NCI-H82 treated with DMSO at 0.1 percent for 48 hours (cell line): ENCODE results near the gene MLLT1.
A peak's percentile ranks its signal among the peaks of the same experiment; 100 is the strongest.

Experiments
- DNase-seq: peaks from one replicate; lab custom pipeline; 2025; ENCODE audit not compliant: unreplicated experiment; lab: John Stamatoyannopoulos, UW

Gene MLLT1

DNA sequence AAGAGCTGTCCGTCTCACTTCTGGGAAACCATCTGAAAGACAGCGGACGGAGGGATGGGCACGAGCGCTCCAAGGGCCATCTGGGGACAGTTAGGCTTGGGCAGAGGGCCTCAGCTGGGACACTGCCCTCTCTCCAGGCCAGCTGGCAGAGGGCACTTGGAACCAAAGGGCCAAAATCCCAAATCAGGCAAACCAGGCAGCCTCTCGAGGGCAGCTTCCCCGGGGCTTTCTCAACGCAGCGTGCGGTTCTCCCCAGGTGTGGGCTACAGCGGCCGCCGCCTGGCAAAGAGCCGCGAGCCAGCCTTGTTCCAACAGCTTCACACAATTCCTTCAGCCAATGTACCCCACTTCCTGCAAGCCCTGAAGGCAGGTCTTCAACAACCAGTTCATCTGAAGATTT lies 5.0 kb downstream of the MLLT1 start:
- no peak for DNase-seq

DNA sequence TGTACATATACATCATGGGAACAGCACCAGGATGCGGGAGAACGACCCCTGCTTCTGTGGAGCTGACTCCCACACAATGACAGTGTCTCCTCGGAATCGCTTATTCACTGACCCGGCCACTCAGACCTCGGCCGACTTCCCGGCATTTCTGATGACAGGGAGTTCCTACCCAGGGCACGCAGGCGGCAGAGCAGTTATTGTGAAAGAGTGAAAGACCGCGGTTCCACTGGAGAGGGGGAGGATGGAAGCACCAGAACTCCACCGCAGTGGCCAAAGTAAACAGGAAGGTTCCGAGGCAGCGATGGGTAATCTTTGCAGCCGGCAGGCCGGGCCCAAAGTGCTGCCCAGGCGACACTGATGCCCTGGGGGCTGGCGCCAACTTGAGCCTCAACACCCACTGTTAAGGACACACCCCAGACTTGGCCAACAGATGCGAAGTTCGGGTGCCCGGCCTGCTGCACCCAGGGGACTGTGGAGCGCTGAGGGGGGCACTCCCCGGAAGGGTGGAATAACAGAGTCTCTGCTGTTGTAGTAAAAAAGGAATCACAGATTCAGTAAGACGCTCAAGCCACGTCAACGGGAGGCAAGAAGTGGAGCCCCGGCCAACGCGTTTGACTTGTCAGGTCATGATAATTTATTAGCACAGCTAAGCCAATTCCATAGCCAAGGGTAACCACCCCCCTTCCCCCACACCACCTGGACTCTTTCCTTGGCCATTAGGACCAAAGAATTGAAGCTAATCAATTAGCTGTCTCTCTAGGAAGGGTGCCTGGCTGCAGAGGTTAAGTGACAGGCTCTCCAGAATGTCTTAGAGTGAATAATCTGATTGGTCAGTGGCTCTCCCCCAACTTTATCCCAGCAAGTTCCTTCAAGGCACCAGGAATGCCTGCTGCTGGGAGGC lies 5.8 kb downstream of the MLLT1 start:
- peak; percentile 88 for DNase-seq

DNA sequence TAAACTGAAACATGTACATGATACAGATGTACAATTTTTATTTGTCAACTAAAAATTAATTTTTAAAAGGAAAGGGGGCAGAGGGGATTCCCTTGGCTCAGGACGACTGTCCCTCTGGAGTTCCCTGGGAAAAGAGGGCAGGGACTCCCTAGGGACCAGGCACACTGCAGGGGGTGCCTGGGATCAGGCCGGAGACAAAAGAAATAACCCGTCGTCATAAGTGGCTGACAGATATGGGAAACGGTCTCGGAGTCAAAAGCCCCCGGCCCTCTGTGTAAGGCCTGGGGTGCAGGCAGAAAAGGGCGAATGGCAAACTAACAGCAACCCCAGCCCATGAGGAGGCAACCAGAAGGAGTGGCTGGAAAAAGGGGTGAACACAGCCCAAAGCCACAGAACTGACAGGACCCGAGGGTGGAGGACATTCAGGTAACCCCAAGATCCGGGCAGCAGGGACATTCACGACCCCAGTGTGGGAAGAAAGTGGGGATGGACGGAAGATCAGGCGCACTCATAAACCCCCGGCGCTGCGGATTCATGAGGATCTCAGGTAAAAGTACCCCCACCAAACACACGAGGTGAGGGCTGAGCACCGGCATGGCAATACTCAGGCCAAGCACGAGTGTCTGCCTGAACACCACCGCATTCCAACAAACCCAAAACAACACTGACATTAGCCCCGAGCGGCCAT lies 6.7 kb downstream of the MLLT1 start:
- no peak for DNase-seq

DNA sequence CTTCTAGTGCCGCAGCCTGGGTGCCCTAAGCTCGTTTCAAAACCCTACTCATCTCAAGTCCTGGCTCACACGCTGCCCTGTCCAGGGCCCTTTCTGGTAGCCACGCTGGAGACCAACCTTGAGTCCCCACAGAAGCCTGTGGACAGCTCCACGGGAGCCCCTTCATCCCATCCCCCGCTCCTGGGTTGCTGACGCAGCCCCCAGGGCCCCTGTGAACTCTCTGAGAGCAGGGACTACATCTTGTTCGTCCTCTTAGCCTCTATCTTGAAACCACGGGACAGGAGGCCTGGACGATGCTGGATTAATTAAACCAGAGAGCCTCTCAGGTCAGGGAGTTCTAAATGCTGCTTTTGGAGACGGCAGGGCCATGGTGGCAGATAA lies 7.4 kb downstream of the MLLT1 start:
- DNase-seq: no peak

DNA sequence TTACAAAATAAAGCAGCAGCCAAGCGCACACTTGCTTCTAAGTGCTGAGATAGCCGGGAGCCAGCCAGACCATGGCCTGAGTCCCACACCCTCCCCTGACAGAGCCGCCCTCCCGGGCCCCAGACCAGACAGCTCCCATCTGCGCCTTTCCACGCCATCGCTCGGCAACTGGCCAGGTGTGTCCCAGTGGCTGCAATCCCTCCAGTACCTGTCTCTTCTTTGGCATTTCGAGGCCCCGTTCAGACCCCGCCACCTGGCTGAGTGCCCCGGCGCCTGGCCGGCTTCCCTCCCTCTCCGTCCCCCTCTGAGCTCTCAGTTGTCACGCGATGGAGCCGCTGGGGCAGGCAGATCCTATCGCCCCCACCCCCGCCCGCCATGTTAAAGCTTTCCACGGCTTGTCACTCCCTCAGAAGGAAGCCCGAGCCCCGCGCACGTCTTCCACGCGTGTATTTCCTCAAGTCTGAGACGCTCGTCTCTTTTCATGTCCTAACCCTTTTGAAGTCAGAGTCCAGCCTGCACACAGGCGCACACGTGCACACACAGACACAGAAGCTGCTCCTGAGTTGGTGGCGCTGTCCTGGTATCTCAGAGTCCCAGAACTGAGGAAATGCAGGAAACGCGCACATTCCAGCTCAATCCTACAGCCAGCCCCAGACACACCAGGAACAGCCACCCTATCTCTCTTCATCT lies 7.9 kb downstream of the MLLT1 start:
- no peak for DNase-seq

DNA sequence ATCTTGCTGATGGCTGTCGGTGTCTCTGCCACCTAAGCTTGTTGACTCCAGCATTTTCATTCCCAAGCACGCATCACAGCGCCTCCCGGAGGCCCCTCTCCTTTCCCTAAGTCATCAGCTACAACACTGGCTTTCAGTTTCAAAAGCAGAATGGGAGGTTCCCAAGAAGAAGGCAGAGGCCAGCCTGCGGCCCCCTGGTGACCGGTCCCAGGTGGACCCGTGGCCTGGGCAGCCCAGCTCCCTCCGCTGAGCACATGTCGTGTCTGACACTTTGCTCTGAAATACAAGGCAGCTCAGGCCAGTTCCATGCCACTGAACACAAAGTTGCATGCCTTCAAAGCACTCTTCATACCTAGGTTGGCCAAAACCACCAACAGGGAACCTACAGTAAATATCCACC lies 8.5 kb downstream of the MLLT1 start:
- DNase-seq: no peak

DNA sequence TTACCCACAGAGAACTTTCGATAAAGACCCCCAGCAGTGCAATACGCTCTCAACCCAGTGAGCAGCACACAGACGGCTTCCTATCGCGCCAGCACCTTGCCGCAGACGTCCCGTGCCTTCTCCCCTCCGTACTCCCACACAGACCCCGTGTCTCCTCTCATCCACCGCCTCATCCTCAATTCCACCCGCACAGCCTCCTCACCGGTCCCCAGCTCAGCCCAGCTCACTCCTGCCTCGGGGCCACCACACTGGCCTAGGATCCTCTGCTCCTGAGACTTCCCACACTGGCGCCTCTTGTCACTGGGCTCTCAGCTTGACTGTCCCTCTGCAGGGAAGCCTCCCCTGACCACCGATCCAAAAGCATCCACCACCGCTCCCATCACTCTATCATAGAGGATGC lies 9.0 kb downstream of the MLLT1 start:
- DNase-seq: no peak

DNA sequence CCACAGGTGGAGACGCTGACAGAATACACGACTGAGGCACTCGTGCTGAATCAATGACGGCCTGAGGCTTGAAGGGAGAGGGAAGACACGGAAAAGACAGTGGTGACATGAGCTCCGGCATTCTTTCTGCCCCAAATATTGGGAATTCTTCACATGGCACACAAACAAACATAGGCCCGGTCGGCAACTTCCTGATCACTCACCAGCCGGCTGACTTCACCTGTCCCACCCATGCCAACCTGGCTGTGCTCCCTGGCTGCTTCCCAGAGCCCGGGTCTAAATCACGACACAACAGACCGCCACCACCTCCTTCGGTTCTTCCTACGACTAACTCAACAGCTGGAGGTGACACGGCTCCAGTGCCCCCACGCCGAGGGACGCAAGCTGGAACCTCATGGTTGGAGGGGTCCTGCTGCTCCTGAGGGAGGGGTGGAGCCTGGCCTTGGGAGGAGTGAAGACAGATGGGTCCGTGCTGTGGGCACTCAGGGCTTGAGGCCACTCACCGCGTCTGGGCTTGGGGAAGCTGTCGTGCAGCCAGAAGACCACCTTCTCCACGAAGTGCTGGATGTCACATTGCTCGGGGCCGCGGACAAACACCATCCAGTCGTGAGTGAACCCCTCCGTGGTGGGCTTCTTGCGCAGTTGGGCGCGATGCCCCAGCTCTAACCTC lies 9.6 kb downstream of the MLLT1 start:
- no peak for DNase-seq

DNA sequence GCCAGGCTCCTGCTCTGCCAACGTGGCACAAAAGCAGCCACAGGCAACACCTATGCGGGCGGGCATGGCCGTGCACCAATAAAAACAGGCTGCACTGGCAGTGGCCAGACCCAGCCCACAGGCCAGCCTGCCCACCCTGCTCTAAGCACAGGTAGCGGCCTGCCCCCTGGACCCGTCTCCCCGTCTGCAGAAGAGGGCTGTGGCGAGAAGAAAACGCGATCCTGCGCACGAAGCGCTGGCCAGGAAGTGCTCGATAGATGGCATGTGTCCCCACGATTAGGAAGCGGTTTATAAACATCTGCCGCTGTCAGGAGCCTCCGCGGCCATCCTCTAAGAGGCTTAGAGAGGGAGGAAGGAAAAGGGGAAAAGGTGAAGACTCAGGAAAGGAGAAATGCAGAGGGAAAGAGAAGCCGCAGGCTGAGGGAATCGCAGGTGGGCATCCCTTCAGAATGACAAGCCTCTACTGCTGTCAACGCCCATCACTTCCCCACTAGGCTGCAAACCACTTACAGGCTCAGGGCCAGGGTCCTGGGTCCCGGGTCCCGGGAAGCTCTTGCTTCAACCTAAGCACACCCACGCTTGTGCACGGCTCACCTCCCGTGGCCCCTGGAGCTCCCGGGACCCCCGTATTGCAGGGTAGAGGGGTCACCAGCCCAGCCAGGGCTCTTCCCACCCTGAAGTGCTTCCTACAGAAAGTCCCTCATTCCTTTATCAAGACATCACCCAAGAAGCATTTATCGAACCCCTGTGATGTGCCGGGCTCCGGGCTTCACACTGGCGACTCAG lies 10.5 kb downstream of the MLLT1 start:
- DNase-seq: peak; percentile 56

DNA sequence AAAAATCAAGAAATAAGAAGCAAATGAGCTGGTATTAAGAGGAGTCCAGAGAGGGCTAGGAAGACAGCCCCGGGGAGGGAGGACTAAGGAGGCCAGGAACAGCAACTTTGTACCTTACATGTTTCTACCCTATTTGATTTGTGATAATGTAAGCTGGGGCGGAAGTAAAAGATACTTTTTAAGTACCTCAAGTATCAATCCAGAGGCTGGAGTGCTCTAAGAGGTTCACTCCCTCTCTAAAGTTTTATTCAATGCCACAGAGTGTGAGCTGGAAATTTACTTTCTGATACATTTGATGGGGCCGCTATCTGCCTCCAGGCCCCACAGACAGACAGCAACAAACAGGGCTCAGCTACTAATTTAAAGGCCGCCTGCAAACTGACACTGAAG lies 11.4 kb downstream of the MLLT1 start:
- no peak for DNase-seq

DNA sequence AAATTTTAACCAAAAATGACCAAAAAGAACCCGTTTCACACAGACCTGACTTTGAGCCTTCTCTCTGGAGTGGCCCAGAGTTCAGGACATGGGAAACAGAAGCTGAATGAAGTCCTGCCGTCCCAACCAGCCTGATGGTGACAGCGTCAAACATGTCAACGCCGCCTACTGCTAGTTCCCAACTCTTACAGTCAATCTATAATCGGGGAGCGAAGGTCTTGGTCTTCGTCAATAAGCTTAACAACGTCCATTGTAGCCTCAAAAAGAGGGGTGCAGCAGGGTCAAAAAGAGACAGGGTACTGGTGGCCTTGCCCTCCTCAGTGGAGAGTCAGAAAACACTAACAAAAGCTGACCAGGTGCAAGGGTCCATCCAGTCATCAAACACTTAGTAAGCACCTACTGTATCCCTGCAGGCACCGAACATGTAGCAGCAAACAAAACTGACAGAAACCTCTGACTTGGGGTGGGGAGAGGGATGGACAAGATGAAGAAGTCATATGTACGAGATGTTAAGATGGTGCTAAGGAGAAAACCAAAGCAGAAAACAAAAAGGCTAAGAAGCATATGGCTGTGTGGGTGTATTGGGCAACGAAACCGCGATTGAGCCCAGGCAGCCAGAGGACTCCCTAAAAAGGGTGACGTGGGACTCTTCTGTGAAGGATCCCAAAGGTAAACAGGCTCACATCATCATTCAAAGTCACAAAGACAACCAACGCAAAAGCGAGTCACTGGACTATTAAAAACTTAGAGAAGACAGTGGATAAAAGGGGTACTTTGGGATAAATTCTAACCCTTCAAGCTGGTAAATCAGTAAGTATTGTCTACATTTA lies 12.0 kb downstream of the MLLT1 start:
- no peak for DNase-seq

DNA sequence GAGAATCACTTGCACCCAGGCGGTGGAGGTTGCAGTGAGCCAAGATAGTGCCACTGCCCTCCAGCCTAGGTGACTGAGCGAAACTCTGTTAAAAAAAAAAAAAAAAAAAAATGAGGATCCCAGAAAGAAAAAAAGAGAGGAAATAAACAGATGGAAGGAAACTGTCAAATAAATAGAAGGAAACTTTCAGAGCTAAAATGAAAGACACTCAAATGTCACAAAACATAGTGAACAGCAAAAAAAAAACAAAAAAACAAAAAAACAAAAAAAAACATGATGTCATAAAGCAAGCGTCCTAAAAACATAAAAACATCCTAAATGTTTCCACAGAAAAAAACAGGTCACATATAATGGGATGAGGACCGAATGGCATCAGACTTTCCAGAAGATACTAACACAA lies 15.0 kb downstream of the MLLT1 start:
- no peak for DNase-seq

DNA sequence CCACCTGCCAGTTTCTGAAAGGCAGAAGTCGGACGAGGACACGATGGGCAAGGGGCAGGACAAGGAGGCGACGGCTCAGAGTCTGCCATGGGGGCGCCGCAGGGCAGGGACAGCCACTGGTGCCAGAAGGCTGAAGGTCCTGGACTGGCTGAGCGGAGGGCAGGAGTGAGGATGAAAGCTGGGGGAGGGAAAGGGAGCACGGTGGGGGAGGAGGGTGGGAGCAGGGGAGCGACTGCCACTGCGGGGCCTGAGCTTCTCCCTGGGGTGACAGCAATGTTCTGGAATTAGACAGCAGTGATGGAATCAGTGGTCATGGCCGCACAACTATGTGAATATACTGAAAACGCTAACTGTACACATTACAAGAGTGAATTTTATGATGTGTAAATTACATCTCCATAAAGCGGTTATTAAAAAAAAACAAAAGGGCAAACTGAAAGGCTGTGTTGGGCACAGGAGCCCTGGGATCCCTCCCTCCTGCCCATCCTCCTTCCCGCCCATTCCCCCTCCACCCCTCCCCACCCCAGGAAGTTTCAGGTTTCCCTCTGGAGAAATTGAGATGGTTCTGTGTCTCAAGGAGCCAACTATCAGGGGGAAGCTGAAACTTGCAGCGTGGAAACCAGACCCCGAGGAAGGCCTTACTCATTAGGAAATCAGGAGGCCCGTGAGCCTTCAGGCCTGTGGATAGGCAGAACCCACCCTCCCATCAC lies 15.9 kb downstream of the MLLT1 start:
- no peak for DNase-seq

DNA sequence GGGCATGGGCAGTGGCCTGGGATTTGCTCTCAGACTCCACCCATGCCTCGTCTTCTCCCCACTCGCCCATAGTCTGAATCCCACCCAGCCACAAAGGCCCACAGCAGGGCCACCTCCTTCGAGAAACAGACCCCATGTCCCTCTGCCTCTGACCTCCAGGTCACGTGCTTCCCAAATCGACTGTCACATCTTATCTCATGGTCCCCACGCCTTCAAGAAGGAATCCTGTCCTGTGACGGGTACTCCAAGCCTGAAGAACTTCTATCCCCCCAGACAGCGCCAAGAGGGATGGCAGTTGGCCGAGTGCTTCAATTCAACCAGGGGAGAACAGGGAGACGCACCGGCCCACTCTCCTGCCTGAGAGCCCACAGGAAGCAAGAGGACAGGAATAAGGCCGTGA lies 16.5 kb downstream of the MLLT1 start:
- no peak for DNase-seq

DNA sequence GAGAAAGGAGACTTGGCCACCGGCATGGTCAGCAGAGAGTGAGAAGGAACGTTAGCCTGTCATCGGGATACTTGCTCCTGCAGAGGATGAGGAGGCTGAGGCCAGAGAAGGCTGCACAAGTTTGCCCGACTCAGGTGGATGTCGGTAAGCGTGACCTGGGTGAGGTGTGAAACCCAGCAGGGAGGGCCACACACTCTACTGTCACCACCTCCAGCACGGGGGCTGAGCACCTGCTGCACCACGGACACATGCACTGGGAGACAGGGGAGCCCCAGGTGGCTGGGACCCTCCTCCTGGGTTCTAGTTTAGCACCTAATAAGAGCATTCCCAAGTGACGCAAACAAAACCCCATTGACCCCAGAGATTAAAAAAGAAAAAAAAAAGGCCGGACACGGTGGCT lies 17.3 kb downstream of the MLLT1 start:
- no peak for DNase-seq

DNA sequence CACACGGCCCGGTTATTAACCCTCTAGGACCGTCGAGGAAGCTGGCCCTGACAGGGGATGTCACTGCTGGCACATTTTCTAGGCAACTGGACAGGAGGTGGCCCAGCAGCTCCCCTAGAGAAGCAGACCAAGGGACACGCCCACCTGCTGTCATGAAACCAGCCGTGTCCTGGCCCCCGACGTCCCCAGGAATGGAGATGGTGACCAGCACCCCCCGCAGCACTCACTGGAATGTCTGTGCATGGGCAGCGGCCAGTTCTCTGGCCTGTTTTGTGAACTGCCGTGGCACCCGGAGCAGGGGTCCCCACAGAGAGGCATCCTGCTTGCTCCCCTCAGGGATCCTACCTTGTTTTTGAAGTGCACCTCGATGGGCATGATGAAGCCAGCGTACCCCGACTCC lies 17.9 kb downstream of the MLLT1 start:
- DNase-seq: no peak

DNA sequence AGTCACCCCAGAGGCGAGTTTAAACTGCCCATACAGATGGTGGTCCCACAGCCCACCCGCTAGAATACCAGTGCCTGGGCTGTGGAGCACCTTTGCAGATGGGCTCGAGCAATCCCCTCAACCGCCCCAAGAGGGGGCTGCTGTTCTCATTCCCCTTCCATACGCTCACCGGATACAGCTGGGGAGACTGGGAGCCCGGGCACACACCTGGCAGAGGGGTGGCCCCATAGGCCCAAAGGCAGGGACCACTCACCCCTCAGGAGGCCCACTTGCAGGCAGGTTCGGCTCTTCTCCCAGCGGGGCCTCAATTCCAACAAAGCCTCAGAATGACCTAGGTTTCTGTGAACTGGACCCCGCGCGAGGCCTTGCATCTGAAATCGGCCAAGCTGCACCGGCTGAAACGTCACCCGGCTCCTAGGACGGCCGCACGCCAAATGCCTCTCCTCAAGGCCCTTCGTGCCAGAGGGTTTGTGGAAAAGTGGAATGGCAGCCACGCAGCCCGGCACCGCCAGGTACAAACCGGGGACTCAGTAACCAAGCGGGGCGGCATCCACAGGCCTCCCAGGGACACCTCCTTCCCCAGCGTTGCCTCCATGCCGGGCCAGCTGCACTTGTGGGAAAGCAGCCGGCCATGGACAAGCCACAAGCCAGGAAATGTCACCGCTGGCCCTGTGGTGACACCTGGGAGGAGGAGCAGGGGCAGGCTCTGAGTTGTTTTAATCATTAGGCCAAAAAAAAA lies 18.7 kb downstream of the MLLT1 start:
- no peak for DNase-seq

DNA sequence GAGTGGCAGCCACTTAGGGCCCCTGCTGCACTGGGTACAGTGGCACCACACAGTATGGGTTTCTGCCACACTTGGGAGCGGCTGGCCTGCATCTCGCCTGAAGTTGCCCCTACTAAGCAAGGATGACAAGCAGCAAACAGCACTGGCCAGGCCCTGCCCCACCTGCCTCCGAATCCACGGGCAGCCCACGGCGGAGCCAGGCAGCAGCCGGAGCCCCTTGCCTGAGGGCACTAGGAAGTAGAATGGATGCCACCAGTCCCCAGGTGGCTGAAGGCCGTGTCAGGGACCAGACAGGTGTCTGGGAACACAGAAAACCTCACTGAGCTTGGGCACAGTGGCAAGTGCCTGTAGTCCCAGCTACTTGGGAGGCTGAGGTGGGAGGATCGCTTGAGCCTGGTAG lies 19.4 kb downstream of the MLLT1 start:
- DNase-seq: no peak
